ENCODE data around the gene SPRR3. TPM values are rescaled to one million over a fixed set of nuclear protein-coding genes. Genes with fewer than 3 reads are reported as not detected.

Gene SPRR3
- polyA plus RNA-seq, 3 donors = not detected

DNA sequence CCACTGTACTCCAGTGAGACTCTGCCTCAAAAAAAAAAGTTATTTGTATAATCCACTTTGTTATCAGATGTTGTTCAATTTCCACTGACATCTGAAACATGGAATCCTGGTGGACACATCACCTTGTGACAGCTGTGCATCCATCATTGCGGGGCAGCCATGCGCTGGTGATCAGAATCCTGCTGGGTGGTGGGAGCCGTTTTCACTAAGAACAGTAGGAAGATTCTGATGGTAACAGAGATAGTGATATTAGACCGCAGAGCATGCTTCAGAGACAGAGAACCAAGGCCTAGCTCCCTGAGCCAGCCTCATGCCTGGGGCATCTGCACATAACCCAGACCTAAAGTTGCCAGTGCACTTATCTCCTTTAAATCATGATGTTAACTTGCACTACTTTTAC is 3.1 kb upstream of the SPRR3 start:
- intact Hi-C loops (cut with micrococcal nuclease) = no loop called here
- Histone ChIP-seq H3K9ac (ENCODE audit: insufficient read depth, low read length, poor library complexity, severe bottlenecking) (no peak overlapping the region), H3K4me2 (replicated peaks; ENCODE audit: extremely low read depth, low read length, poor library complexity, severe bottlenecking) (no peak overlapping the region), H3K4me3 (replicated peaks in 1 of 3; ENCODE audit: low read depth in 2 of 3, low read length in 3 of 3) (no peak overlapping the region), H3K27me3 (ENCODE audit: control insufficient read depth in 2 of 2, insufficient read depth in 2 of 2, low read length in 2 of 2) (peaks cover 0 to 2% of the 10 kb centered on the region in 2 donors), H3K27ac (ENCODE audit: low read depth in 1 of 2, low read length in 2 of 2) (no peak overlapping the region), H4K20me1 (ENCODE audit: insufficient read depth, low read length) (no peaks in the 10 kb centered on the region), H3K9me3 (replicated peaks in 1 of 2; ENCODE audit: control insufficient read depth in 1 of 2, insufficient read depth in 1 of 2, low read length in 2 of 2) (no peaks in the 10 kb centered on the region), H3K4me1 (ENCODE audit: control insufficient read depth in 1 of 2, insufficient read depth in 2 of 2, low read length in 2 of 2) (no peaks in the 10 kb centered on the region), H3K79me2 (ENCODE audit: insufficient read depth, low read length) (no peaks in the 10 kb centered on the region), H2AFZ (ENCODE audit: insufficient read depth, low read depth, low read length, poor library complexity, severe bottlenecking) (no peak overlapping the region), H3K36me3 (replicated peaks in 1 of 2; ENCODE audit: control insufficient read depth in 1 of 2, insufficient read depth in 2 of 2, low read length in 2 of 2) (no peaks in the 10 kb centered on the region)
- WGBS (ENCODE audit: insufficient coverage) = 83% methylated on average over 4 of the region's 4 CpGs
- no peak for DNase-seq
- Mint-ChIP-seq H3K36me3 (no peaks in the 10 kb centered on the region), H3K4me3 (no peak overlapping the region), H3K4me1 (no peaks in the 10 kb centered on the region), H3K9me3 (peaks cover 0 to 6% (median 5%) of the 10 kb centered on the region in 7 donors), H3K27ac (no peak overlapping the region), H3K27me3 (ENCODE audit: low read depth in 3 of 3) (peaks cover 4 to 11% (median 7%) of the 10 kb centered on the region in 3 donors)
- TF ChIP-seq, protein P1, sequence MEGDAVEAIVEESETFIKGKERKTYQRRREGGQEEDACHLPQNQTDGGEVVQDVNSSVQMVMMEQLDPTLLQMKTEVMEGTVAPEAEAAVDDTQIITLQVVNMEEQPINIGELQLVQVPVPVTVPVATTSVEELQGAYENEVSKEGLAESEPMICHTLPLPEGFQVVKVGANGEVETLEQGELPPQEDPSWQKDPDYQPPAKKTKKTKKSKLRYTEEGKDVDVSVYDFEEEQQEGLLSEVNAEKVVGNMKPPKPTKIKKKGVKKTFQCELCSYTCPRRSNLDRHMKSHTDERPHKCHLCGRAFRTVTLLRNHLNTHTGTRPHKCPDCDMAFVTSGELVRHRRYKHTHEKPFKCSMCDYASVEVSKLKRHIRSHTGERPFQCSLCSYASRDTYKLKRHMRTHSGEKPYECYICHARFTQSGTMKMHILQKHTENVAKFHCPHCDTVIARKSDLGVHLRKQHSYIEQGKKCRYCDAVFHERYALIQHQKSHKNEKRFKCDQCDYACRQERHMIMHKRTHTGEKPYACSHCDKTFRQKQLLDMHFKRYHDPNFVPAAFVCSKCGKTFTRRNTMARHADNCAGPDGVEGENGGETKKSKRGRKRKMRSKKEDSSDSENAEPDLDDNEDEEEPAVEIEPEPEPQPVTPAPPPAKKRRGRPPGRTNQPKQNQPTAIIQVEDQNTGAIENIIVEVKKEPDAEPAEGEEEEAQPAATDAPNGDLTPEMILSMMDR (IDR thresholded peaks at IDR 0.05) = no peak

DNA sequence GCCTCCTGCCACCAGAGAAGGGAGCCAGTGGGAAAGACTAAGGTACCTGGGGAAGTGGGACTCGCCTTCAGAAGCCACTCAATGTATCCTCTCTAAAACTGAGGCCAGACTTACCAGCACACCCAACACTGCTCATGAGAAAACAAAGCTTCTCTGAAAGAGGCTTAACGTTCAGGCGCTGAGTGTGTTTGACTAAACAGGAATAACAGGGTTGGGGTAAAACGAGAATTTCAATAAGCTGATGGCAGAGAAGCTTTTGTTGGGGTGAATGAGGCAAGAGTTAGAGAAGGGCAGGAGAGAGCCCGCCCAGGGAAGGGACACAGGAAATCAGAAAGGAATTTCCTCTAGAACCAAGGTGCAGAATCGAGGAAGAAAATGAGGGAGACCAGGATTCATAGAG is 1.7 kb upstream of the SPRR3 start:
- Histone ChIP-seq H3K27ac (ENCODE audit: low read depth in 1 of 2, low read length in 2 of 2) (no peak overlapping the region), H3K27me3 (ENCODE audit: control insufficient read depth in 2 of 2, insufficient read depth in 2 of 2, low read length in 2 of 2) (peaks cover 0 to 2% of the 10 kb centered on the region in 2 donors), H3K9me3 (replicated peaks in 1 of 2; ENCODE audit: control insufficient read depth in 1 of 2, insufficient read depth in 1 of 2, low read length in 2 of 2) (no peaks in the 10 kb centered on the region), H3K4me1 (ENCODE audit: control insufficient read depth in 1 of 2, insufficient read depth in 2 of 2, low read length in 2 of 2) (no peaks in the 10 kb centered on the region), H3K9ac (ENCODE audit: insufficient read depth, low read length, poor library complexity, severe bottlenecking) (no peak overlapping the region), H3K79me2 (ENCODE audit: insufficient read depth, low read length) (no peaks in the 10 kb centered on the region), H2AFZ (ENCODE audit: insufficient read depth, low read depth, low read length, poor library complexity, severe bottlenecking) (no peak overlapping the region), H3K36me3 (replicated peaks in 1 of 2; ENCODE audit: control insufficient read depth in 1 of 2, insufficient read depth in 2 of 2, low read length in 2 of 2) (no peaks in the 10 kb centered on the region), H4K20me1 (ENCODE audit: insufficient read depth, low read length) (no peaks in the 10 kb centered on the region), H3K4me2 (replicated peaks; ENCODE audit: extremely low read depth, low read length, poor library complexity, severe bottlenecking) (no peak overlapping the region), H3K4me3 (replicated peaks in 1 of 3; ENCODE audit: low read depth in 2 of 3, low read length in 3 of 3) (no peak overlapping the region)
- intact Hi-C loops (cut with micrococcal nuclease) = loop anchor here in 1 of 2 donors (5.0 kb wide), 1 partner anchor 52 kb away; no protein-coding TSS in a partner anchor
- Mint-ChIP-seq H3K4me3 (no peak overlapping the region), H3K9me3 (peaks cover 0 to 6% (median 3%) of the 10 kb centered on the region in 7 donors), H3K27ac (no peak overlapping the region), H3K4me1 (no peaks in the 10 kb centered on the region), H3K36me3 (no peaks in the 10 kb centered on the region), H3K27me3 (ENCODE audit: low read depth in 3 of 3) (peaks cover 5 to 11% (median 7%) of the 10 kb centered on the region in 3 donors)
- WGBS (ENCODE audit: insufficient coverage) = 87% methylated on average over 3 of the region's 6 CpGs
- DNase-seq = no peak
- TF ChIP-seq, protein P1 (IDR thresholded peaks at IDR 0.05) = no peak

Measured in CD14-positive monocyte (primary cell).